GM10266 (cell line): ENCODE measurements around the gene SCAMP2.

Experiments used
- DNase-seq: peaks from one replicate; pipeline ENCODE4 v3.0.0; 2012; ENCODE audit errors: extremely low spot score
- CTCF ChIP-seq: IDR thresholded peaks from 2 replicates; pipeline ENCODE4 v1.5.1; 2012; ENCODE audit warnings: mild to moderate bottlenecking, low read depth; ENCODE audit not compliant: control insufficient read depth, insufficient read depth; ENCODE audit errors: missing control alignments

Gene SCAMP2

GRCh38 chr15:74845581-74845980 lies 27.6 kb downstream of the SCAMP2 start:
- no peak for TF ChIP-seq CTCF
- DNase-seq = no peak

- TF ChIP-seq CTCF = no peak
- DNase-seq = no peak
Observed at GRCh38 chr15:74845208-74845568, 28.0 kb downstream of the SCAMP2 start.

GRCh38 chr15:74844319-74845207 lies 28.6 kb downstream of the SCAMP2 start:
- DNase-seq = no peak
- TF ChIP-seq CTCF = no peak

- TF ChIP-seq CTCF = no peak
- no peak for DNase-seq
Observed at GRCh38 chr15:74843891-74844299, 29.3 kb downstream of the SCAMP2 start.

GRCh38 chr15:74843445-74843828 lies 29.7 kb downstream of the SCAMP2 start:
- no peak for DNase-seq
- no peak for TF ChIP-seq CTCF

- TF ChIP-seq CTCF = peak; percentile 75
Observed at GRCh38 chr15:74842581-74843444, 30.4 kb downstream of the SCAMP2 start, which contains the start of gene ULK3. Gene ULK3, minus strand, starts transcription at chr15:74843156. Its CDS starts 51 bp downstream, at chr15:74843105.

More at GRCh38 chr15:74842581-74843444, 30.4 kb downstream of the SCAMP2 start, which contains the start of gene ULK3:
- DNase-seq = peak; percentile 98
